Osteocyte (in vitro differentiated cells): Measurements from ENCODE around the gene NASP. TPM values are rescaled to one million over a fixed set of nuclear protein-coding genes. Genes with fewer than 3 reads are reported as not detected.
A peak's percentile ranks its signal among the peaks of the same experiment; 100 is the strongest.

Source experiments
- DNase-seq: peaks from one replicate; pipeline ENCODE4 v3.0.0; 2021; ENCODE audit warnings: mixed read lengths; ENCODE audit not compliant: unreplicated experiment; ENCODE audit errors: extremely low spot score
- H3K27ac Mint-ChIP-seq: one replicate; pipeline ENCODE4 v1.8.0; 2021; ENCODE audit warnings: mild to moderate bottlenecking, mixed read lengths; ENCODE audit not compliant: unreplicated experiment
- H3K27me3 Mint-ChIP-seq: one replicate; pipeline ENCODE4 v1.8.0; 2021; ENCODE audit warnings: mixed read lengths; ENCODE audit not compliant: unreplicated experiment
- H3K36me3 Mint-ChIP-seq: one replicate; pipeline ENCODE4 v1.8.0; 2021; ENCODE audit warnings: mixed read lengths; ENCODE audit not compliant: unreplicated experiment
- H3K4me1 Mint-ChIP-seq: one replicate; pipeline ENCODE4 v1.8.0; 2021; ENCODE audit warnings: mixed read lengths; ENCODE audit not compliant: unreplicated experiment
- H3K4me3 Mint-ChIP-seq: one replicate; pipeline ENCODE4 v1.8.0; 2021; ENCODE audit warnings: mild to moderate bottlenecking, moderate library complexity, mixed read lengths; ENCODE audit not compliant: unreplicated experiment
- H3K9me3 Mint-ChIP-seq: one replicate; pipeline ENCODE4 v1.8.0; 2021; ENCODE audit warnings: mixed read lengths; ENCODE audit not compliant: unreplicated experiment
- long read RNA-seq: library from polyadenylated mRNA; unstranded; transcript quantifications from one replicate; pipeline ENCODE4 v2.0.0, GENCODE V29; 2021
- total RNA-seq: library from RNA; stranded (reverse); gene quantifications from 2 replicates; pipeline ENCODE4 v1.2.1, GENCODE V29; 2021
- TF ChIP-seq, protein P1 (sequence below): fragments of 200-600 bp; sonication (generic); IDR thresholded peaks from 2 replicates; pipeline ENCODE4 v1.5.0; 2021; ENCODE audit warnings: antibody characterized with exemption, mild to moderate bottlenecking, moderate library complexity

NASP gene, protein sequence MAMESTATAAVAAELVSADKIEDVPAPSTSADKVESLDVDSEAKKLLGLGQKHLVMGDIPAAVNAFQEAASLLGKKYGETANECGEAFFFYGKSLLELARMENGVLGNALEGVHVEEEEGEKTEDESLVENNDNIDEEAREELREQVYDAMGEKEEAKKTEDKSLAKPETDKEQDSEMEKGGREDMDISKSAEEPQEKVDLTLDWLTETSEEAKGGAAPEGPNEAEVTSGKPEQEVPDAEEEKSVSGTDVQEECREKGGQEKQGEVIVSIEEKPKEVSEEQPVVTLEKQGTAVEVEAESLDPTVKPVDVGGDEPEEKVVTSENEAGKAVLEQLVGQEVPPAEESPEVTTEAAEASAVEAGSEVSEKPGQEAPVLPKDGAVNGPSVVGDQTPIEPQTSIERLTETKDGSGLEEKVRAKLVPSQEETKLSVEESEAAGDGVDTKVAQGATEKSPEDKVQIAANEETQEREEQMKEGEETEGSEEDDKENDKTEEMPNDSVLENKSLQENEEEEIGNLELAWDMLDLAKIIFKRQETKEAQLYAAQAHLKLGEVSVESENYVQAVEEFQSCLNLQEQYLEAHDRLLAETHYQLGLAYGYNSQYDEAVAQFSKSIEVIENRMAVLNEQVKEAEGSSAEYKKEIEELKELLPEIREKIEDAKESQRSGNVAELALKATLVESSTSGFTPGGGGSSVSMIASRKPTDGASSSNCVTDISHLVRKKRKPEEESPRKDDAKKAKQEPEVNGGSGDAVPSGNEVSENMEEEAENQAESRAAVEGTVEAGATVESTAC
- 71.2 and 72.5 TPM in 2 replicates for total RNA-seq
- long read RNA-seq, transcript NASP-202 (14 exons, 1,538 nt): major isoform, 92 of 191 reads
- long read RNA-seq, transcript NASP-201 (15 exons, 3,207 nt): minor isoform, 26 of 191 reads
- long read RNA-seq, transcript NASP-207 (5 exons, 604 nt): minor isoform, 8 of 191 reads
- long read RNA-seq, partial matches to known transcripts: 37 of 191 reads
- long read RNA-seq, other reads (novel, unspliced or antisense): 21 of 191 reads

DNA sequence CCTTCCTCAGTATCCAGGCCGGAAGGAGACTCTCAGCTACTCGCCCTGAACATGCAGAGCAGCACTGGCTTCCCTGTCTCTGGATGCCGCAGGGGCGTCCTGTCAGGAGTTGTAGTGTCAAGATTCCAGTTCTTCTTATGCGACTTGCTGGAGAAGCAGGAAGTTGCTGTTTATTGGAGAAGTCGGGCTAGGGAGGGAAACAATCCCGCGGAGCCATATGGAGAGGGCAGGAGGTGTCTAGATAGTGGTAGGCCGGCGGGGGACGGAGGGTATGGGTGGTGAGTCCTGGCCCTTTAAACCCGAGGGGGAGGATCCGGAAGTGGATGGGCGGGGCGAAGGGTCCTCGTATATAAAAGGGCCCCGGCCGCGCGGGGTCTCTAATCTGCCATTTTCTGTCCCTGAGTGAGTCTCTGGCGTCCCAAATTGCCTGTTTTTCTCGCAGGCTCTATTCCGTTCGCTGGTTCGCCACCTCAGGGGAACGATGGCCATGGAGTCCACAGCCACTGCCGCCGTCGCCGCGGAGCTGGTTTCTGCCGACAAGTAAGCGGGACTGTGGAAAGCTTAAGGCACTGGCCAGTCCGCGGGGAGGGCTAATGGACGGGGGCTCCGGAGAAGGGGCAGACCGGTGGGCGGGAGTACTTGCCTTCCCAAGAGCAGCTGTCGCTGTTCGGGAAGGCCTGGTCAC, at the start of gene NASP:
NASP (plus strand) TSS at position 376 of the 685 bp plus-strand sequence; CDS start at position 482, 106 bp downstream.
- Mint-ChIP-seq H3K27me3 (no peaks in the 10 kb centered on the region), H3K4me1 (peaks cover 25% of the 10 kb centered on the region), H3K4me3 (peak within 1 kb of the TSS; percentile 97), H3K27ac (peak within 1 kb of the TSS; percentile 98), H3K9me3 (no peaks in the 10 kb centered on the region), H3K36me3 (no peaks in the 10 kb centered on the region)
- TF ChIP-seq, protein P1, sequence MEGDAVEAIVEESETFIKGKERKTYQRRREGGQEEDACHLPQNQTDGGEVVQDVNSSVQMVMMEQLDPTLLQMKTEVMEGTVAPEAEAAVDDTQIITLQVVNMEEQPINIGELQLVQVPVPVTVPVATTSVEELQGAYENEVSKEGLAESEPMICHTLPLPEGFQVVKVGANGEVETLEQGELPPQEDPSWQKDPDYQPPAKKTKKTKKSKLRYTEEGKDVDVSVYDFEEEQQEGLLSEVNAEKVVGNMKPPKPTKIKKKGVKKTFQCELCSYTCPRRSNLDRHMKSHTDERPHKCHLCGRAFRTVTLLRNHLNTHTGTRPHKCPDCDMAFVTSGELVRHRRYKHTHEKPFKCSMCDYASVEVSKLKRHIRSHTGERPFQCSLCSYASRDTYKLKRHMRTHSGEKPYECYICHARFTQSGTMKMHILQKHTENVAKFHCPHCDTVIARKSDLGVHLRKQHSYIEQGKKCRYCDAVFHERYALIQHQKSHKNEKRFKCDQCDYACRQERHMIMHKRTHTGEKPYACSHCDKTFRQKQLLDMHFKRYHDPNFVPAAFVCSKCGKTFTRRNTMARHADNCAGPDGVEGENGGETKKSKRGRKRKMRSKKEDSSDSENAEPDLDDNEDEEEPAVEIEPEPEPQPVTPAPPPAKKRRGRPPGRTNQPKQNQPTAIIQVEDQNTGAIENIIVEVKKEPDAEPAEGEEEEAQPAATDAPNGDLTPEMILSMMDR: no peak
- peak; percentile 96 for DNase-seq

DNA sequence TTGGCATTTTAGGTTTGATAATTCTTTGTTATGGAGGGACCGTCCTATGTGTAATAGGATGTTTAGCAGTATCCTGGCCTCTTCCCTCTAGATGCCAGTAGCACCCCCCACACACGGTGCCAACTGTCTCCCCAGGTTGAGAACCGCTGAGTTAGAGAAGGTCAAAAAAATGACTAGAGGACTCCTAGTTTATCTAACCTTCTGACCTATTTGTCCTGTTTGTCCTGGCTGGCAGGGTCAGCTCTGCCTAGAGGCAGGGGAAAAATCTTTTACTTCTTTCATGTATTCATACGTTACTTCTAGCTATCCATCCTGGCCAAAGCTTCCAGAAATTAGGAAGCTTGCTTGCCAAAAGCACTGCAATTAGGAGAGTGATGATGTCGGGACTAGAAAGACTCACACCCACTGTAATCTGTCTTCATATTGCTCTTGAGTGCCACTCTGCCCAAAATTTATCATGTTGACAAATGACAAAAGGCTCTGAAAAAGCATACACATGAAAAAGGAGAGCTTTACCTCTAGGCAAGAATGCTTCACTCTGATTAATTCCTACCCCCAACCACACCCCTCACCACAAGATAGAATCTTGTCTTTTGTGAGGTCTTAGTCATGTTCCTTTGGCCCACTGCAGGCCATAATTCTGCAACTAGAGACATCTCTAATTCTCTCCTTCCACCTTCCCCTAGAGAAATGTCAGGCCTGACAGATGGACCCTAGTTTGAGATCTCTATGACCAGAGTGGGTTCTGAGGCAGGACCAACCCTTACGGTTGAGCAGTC, 47.7 kb upstream of the NASP start:
- DNase-seq: no peak
- H3K9me3 Mint-ChIP-seq: no peaks in the 10 kb centered on the region
- H3K27ac Mint-ChIP-seq: no peak overlapping the region
- no peaks in the 10 kb centered on the region for H3K36me3 Mint-ChIP-seq
- TF ChIP-seq, protein P1: no peak
- no peaks in the 10 kb centered on the region for H3K4me1 Mint-ChIP-seq
- no peak overlapping the region for H3K4me3 Mint-ChIP-seq
- H3K27me3 Mint-ChIP-seq: peaks cover 3% of the 10 kb centered on the region

DNA sequence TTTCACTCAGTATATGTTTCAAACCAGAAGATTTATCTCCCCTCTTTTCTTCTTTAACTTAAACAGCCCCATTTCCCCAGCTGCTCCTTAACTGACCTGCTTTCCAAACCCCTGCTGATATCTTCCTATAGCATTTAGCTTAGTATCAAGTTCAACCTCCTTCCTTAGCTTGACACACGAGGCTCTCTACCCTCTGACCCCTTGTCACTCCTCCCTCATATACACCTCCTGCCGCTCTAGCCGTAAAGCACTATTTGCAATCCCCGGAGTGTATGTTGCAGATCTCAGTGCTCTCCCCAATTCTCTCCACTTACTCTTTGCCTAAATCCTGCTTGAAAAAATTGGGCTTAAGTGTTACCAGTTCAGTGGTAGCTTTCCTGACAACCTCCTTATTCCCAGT, 47.0 kb upstream of the NASP start:
- Mint-ChIP-seq H3K27me3 (peaks cover 2% of the 10 kb centered on the region), H3K4me3 (no peak overlapping the region), H3K36me3 (no peaks in the 10 kb centered on the region), H3K27ac (no peak overlapping the region), H3K4me1 (no peaks in the 10 kb centered on the region), H3K9me3 (no peaks in the 10 kb centered on the region)
- no peak for DNase-seq
- TF ChIP-seq, protein P1: no peak

DNA sequence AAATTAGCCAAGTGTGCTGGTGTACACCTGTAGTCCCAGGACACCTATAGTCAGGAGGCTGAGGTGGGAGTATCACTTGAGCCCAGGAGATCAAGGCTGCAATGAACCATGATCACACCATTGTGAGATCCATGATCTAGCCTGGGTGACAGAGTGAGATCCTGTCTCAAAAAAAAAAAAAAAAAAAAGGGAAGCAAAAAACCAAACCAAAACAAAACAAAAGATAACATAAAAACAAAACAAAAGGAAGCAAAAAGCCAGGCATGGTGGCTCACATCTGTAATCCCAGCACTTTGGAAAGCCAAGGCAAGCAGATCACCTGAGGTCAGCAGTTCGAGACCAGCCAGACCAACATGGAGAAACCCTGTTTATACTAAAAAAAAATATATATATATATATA, 42.6 kb upstream of the NASP start:
- no peak overlapping the region for H3K27ac Mint-ChIP-seq
- TF ChIP-seq, protein P1: no peak
- no peak overlapping the region for H3K4me3 Mint-ChIP-seq
- DNase-seq: no peak
- H3K9me3 Mint-ChIP-seq: no peaks in the 10 kb centered on the region
- H3K36me3 Mint-ChIP-seq: no peaks in the 10 kb centered on the region
- H3K27me3 Mint-ChIP-seq: peaks cover 9% of the 10 kb centered on the region
- H3K4me1 Mint-ChIP-seq: no peaks in the 10 kb centered on the region
